HepG2 (cell line): ENCODE results near the gene IL6R. TPM values are rescaled to one million over a fixed set of nuclear protein-coding genes. Genes with fewer than 3 reads are reported as not detected.

Experiments used
- BCL6 ChIP-seq: IDR thresholded peaks from 2 replicates; pipeline ENCODE4 v1.6.1; 2016; ENCODE audit warnings: missing genetic modification reagents, missing compliant biosample characterization
- EEA1 ChIP-seq: sonication (generic); formaldehyde crosslinking; IDR thresholded peaks from 2 replicates; pipeline ENCODE4 v1.5.1; 2020; ENCODE audit warnings: mild to moderate bottlenecking, missing genetic modification reagents, borderline replicate concordance
- GATA4 ChIP-seq: sonication (generic); IDR thresholded peaks from 2 replicates; pipeline ENCODE4 v1.6.1; 2016; ENCODE audit warnings: antibody characterized with exemption, low read depth, borderline replicate concordance
- PLRG1 ChIP-seq: fragments of 450-650 bp; conservative IDR thresholded peaks from 2 replicates; pipeline ENCODE4 v1.6.1; 2016
- PRDM4 ChIP-seq: sonication (generic); formaldehyde crosslinking; IDR thresholded peaks from 2 replicates; pipeline ENCODE4 v1.9.0; 2021; ENCODE audit warnings: missing genetic modification reagents, borderline replicate concordance
- ZC3H13 ChIP-seq: sonication (generic); formaldehyde crosslinking; IDR thresholded peaks from 2 replicates; pipeline ENCODE4 v1.8.1; 2023; ENCODE audit warnings: mild to moderate bottlenecking, missing genetic modification reagents, moderate library complexity
- ZFP36L1 ChIP-seq: sonication (generic); formaldehyde crosslinking; IDR thresholded peaks from 2 replicates; pipeline ENCODE4 v1.8.0; 2022; ENCODE audit warnings: mild to moderate bottlenecking, missing genetic modification reagents, moderate library complexity
- ZNF230 ChIP-seq: sonication (generic); formaldehyde crosslinking; IDR thresholded peaks from 2 replicates; pipeline ENCODE4 v1.4.0; 2020; ENCODE audit warnings: mild to moderate bottlenecking, missing genetic modification reagents
- ZNF260 ChIP-seq: sonication (generic); formaldehyde crosslinking; IDR thresholded peaks from 2 replicates; pipeline ENCODE4 v1.4.0; 2020; ENCODE audit warnings: missing genetic modification reagents, low read depth, mild to moderate bottlenecking, borderline replicate concordance
- ZNF709 ChIP-seq: sonication (generic); formaldehyde crosslinking; IDR thresholded peaks from 2 replicates; pipeline ENCODE4 v1.5.0; 2020; ENCODE audit warnings: mild to moderate bottlenecking, missing genetic modification reagents
- ZNF746 ChIP-seq: sonication (generic); formaldehyde crosslinking; IDR thresholded peaks from 2 replicates; pipeline ENCODE4 v1.8.0; 2022; ENCODE audit warnings: mild to moderate bottlenecking, missing genetic modification reagents
- ZSCAN21 ChIP-seq: sonication (generic); formaldehyde crosslinking; IDR thresholded peaks from 2 replicates; pipeline ENCODE4 v1.8.0; 2022; ENCODE audit warnings: mild to moderate bottlenecking, missing genetic modification reagents, moderate library complexity, borderline replicate concordance
- ZSCAN22 ChIP-seq: sonication (generic); formaldehyde crosslinking; IDR thresholded peaks from 2 replicates; pipeline ENCODE4 v1.4.0; 2020; ENCODE audit warnings: mild to moderate bottlenecking, missing genetic modification reagents
- ZSCAN25 ChIP-seq: sonication (generic); formaldehyde crosslinking; IDR thresholded peaks from 2 replicates; pipeline ENCODE4 v1.8.0; 2022; ENCODE audit warnings: mild to moderate bottlenecking, missing genetic modification reagents
- polyA plus RNA-seq, 8 experiments: library from polyadenylated mRNA; depleted of rRNA in 3 of 8; stranded (reverse) in 7 of 8; unstranded in 1 of 8; fragments of >200 nt; fragmentation: Illumina TruSeq in 4 of 8; extraction: Trizol in 4 of 8; gene quantifications; 2 replicates each; pipeline versions ENCODE4 v1.2.1 to v1.2.3, GENCODE V29; 2011 to 2016; ENCODE audit warnings: low read depth in 4 of 8, missing spikeins in 1 of 8, mixed read lengths in 1 of 8; ENCODE audit not compliant: insufficient read depth in 1 of 8
- total RNA-seq, 5 experiments: library from RNA; depleted of rRNA; stranded (reverse); fragments of >200 nt; fragmentation: Illumina TruSeq; extraction: Trizol; gene quantifications; 2 replicates each; pipeline ENCODE4 v1.2.3, GENCODE V29; 2016; ENCODE audit warnings: low read depth in 1 of 5
- TF ChIP-seq, protein P1 (sequence below), 2 experiments: sonication (generic) in 1 of 2; formaldehyde crosslinking in 1 of 2; IDR thresholded peaks; 2 replicates each; pipeline versions ENCODE4 v1.4.0 to v1.6.1; 2018 to 2020; ENCODE audit warnings: missing genetic modification reagents in 2 of 2, borderline replicate concordance in 1 of 2, low read depth in 1 of 2, mild to moderate bottlenecking in 1 of 2, missing biosample characterization in 1 of 2
- TF ChIP-seq, protein P2 (sequence below): sonication (generic); formaldehyde crosslinking; IDR thresholded peaks from 2 replicates; pipeline ENCODE4 v1.9.0; 2022; ENCODE audit warnings: low read depth, missing genetic modification reagents
- TF ChIP-seq, protein P3 (sequence below): sonication (generic); formaldehyde crosslinking; IDR thresholded peaks from 2 replicates; pipeline ENCODE4 v1.8.1; 2023; ENCODE audit warnings: missing genetic modification reagents, mild to moderate bottlenecking, borderline replicate concordance

The IL6R gene
- total and polyA plus RNA-seq, 2 of the 13 experiments (the other 11 are each of a cell fraction or from before 2014, with no cell fraction given) = 5.0 to 24.5 TPM

GRCh38 chr1:154418062-154418921 lies 13.1 kb downstream of the IL6R start (continued):
- TF ChIP-seq EEA1 (CRISPR knock-in tag) (no peak), ZNF746 (CRISPR knock-in tag) (peak; percentile 97), ZSCAN22 (CRISPR knock-in tag) (0 out of 2 replicates have a peak, but pooled peaks have one; percentile 46), ZSCAN21 (CRISPR knock-in tag) (peak; percentile 96), PLRG1 (no peak), GATA4 (peak; percentile 92; the same call in 1 of the 2 replicates), ZNF260 (CRISPR knock-in tag) (no peak), ZFP36L1 (CRISPR knock-in tag) (peak; percentile 97), BCL6 (peak; percentile 80), ZSCAN25 (CRISPR knock-in tag) (peak; percentile 75; the same call in 1 of the 2 replicates), ZNF230 (CRISPR knock-in tag) (peak; percentile 66; the same call in 1 of the 2 replicates), ZNF709 (CRISPR knock-in tag) (peak; percentile 72; the same call in 1 of the 2 replicates), ZC3H13 (CRISPR knock-in tag) (no peak), PRDM4 (no peak)
- TF ChIP-seq, protein P1, sequence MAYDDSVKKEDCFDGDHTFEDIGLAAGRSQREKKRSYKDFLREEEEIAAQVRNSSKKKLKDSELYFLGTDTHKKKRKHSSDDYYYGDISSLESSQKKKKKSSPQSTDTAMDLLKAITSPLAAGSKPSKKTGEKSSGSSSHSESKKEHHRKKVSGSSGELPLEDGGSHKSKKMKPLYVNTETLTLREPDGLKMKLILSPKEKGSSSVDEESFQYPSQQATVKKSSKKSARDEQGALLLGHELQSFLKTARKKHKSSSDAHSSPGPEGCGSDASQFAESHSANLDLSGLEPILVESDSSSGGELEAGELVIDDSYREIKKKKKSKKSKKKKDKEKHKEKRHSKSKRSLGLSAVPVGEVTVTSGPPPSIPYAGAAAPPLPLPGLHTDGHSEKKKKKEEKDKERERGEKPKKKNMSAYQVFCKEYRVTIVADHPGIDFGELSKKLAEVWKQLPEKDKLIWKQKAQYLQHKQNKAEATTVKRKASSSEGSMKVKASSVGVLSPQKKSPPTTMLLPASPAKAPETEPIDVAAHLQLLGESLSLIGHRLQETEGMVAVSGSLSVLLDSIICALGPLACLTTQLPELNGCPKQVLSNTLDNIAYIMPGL (CRISPR knock-in tag; IDR thresholded peaks at IDR 0.05; ENCODE audit: borderline replicate concordance in 1 of 2, low read depth in 1 of 2) = peak; percentile 40 to 55; a peak in 2 of 4 replicates
- TF ChIP-seq, protein P2, sequence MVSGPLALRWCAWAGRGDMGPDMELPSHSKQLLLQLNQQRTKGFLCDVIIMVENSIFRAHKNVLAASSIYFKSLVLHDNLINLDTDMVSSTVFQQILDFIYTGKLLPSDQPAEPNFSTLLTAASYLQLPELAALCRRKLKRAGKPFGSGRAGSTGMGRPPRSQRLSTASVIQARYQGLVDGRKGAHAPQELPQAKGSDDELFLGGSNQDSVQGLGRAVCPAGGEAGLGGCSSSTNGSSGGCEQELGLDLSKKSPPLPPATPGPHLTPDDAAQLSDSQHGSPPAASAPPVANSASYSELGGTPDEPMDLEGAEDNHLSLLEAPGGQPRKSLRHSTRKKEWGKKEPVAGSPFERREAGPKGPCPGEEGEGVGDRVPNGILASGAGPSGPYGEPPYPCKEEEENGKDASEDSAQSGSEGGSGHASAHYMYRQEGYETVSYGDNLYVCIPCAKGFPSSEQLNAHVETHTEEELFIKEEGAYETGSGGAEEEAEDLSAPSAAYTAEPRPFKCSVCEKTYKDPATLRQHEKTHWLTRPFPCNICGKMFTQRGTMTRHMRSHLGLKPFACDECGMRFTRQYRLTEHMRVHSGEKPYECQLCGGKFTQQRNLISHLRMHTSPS (CRISPR knock-in tag) = peak; percentile 92
- TF ChIP-seq, protein P3, sequence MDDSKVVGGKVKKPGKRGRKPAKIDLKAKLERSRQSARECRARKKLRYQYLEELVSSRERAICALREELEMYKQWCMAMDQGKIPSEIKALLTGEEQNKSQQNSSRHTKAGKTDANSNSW (CRISPR knock-in tag) = no peak
